SK-N-SH treated with all-trans-retinoic acid at 6 μM for 48 hours (cell line): ENCODE data around the gene ARL15.

Experiments
- ATAC-seq: fragments of 200-7000 bp; cut with Tn5 transposase; 3 replicates; pipeline ENCODE4 v1.9.1; 2020; ENCODE audit warnings: mild to moderate bottlenecking, moderate library complexity
- BACH2 ChIP-seq: fragments of 250-450 bp; sonication (Bioruptor Pico); IDR thresholded peaks from 2 replicates; pipeline ENCODE4 v1.9.0; 2021; ENCODE audit warnings: mild to moderate bottlenecking, borderline replicate concordance
- CSDC2 ChIP-seq: fragments of 250-450 bp; sonication (Bioruptor Pico); IDR thresholded peaks from 2 replicates; pipeline ENCODE4 v1.5.0; 2020; ENCODE audit warnings: mild to moderate bottlenecking, moderate library complexity
- CSRNP3 ChIP-seq: fragments of 250-450 bp; sonication (Bioruptor Pico); IDR thresholded peaks from 2 replicates; pipeline ENCODE4 v1.5.1; 2021; ENCODE audit warnings: mild to moderate bottlenecking, moderate library complexity
- ESRRG ChIP-seq: fragments of 250-450 bp; sonication (Bioruptor Pico); IDR thresholded peaks from 2 replicates; pipeline ENCODE4 v1.6.1; 2021; ENCODE audit warnings: mild to moderate bottlenecking
- GLIS3 ChIP-seq: fragments of 250-450 bp; sonication (Bioruptor Pico); IDR thresholded peaks from 2 replicates; pipeline ENCODE4 v1.5.0; 2020; ENCODE audit warnings: mild to moderate bottlenecking, moderate library complexity
- ISL1 ChIP-seq: fragments of 250-450 bp; sonication (Bioruptor Pico); IDR thresholded peaks from 2 replicates; pipeline ENCODE4 v2.1.2; 2022; ENCODE audit warnings: mild to moderate bottlenecking, moderate library complexity
- OSR1 ChIP-seq: fragments of 250-450 bp; sonication (Bioruptor Pico); IDR thresholded peaks from 2 replicates; pipeline ENCODE4 v1.8.0; 2022; ENCODE audit warnings: moderate library complexity, mild to moderate bottlenecking, inconsistent platforms
- PPARA ChIP-seq: fragments of 250-450 bp; sonication (Bioruptor Pico); IDR thresholded peaks from 2 replicates; pipeline ENCODE4 v1.5.0; 2020; ENCODE audit warnings: mild to moderate bottlenecking, borderline replicate concordance
- RARB ChIP-seq: fragments of 250-450 bp; sonication (Bioruptor Pico); IDR thresholded peaks from 2 replicates; pipeline ENCODE4 v1.8.0; 2021; ENCODE audit warnings: mild to moderate bottlenecking, moderate library complexity
- TOX ChIP-seq: fragments of 250-450 bp; sonication (Bioruptor Pico); IDR thresholded peaks from 2 replicates; pipeline ENCODE4 v1.8.0; 2021; ENCODE audit warnings: mild to moderate bottlenecking, moderate library complexity, borderline replicate concordance
- ZC3H10 ChIP-seq: fragments of 250-450 bp; sonication (Bioruptor Pico); IDR thresholded peaks from 2 replicates; pipeline ENCODE4 v1.5.1; 2021; ENCODE audit warnings: mild to moderate bottlenecking, moderate library complexity
- ZFP30 ChIP-seq: fragments of 450-650 bp; formaldehyde crosslinking; IDR thresholded peaks from 2 replicates; pipeline ENCODE4 v1.5.0; 2022; ENCODE audit warnings: mild to moderate bottlenecking, moderate library complexity
- ZNF70 ChIP-seq: fragments of 450-650 bp; formaldehyde crosslinking; IDR thresholded peaks from 2 replicates; pipeline ENCODE4 v1.5.0; 2020; ENCODE audit warnings: mild to moderate bottlenecking, moderate library complexity
- ZNF8 ChIP-seq: fragments of 450-650 bp; formaldehyde crosslinking; IDR thresholded peaks from 2 replicates; pipeline ENCODE4 v1.5.0; 2020; ENCODE audit warnings: mild to moderate bottlenecking, moderate library complexity
- TF ChIP-seq, protein P1 (sequence below): fragments of 250-450 bp; sonication (Bioruptor Pico); IDR thresholded peaks from 2 replicates; pipeline ENCODE4 v1.8.0; 2021; ENCODE audit warnings: low read depth, mild to moderate bottlenecking, moderate library complexity, borderline replicate concordance
- TF ChIP-seq, protein P2 (sequence below): fragments of 250-450 bp; sonication (Bioruptor Pico); IDR thresholded peaks from 2 replicates; pipeline ENCODE4 v1.5.0; 2020; ENCODE audit warnings: mild to moderate bottlenecking, moderate library complexity

The ARL15 gene

GRCh38 chr5:54326662-54327270 is 16.4 kb upstream of the ARL15 start:
- TF ChIP-seq ZNF8 (CRISPR knock-in tag): no peak
- TF ChIP-seq RARB (CRISPR knock-in tag): no peak
- TF ChIP-seq GLIS3 (CRISPR knock-in tag): no peak
- TF ChIP-seq TOX (CRISPR knock-in tag): no peak
- TF ChIP-seq, protein P1, sequence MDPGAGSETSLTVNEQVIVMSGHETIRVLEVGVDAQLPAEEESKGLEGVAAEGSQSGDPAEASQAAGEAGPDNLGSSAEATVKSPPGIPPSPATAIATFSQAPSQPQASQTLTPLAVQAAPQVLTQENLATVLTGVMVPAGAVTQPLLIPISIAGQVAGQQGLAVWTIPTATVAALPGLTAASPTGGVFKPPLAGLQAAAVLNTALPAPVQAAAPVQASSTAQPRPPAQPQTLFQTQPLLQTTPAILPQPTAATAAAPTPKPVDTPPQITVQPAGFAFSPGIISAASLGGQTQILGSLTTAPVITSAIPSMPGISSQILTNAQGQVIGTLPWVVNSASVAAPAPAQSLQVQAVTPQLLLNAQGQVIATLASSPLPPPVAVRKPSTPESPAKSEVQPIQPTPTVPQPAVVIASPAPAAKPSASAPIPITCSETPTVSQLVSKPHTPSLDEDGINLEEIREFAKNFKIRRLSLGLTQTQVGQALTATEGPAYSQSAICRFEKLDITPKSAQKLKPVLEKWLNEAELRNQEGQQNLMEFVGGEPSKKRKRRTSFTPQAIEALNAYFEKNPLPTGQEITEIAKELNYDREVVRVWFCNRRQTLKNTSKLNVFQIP (CRISPR knock-in tag): no peak
- no peak for TF ChIP-seq ZNF70 (CRISPR knock-in tag)
- no peak for ATAC-seq

DNA sequence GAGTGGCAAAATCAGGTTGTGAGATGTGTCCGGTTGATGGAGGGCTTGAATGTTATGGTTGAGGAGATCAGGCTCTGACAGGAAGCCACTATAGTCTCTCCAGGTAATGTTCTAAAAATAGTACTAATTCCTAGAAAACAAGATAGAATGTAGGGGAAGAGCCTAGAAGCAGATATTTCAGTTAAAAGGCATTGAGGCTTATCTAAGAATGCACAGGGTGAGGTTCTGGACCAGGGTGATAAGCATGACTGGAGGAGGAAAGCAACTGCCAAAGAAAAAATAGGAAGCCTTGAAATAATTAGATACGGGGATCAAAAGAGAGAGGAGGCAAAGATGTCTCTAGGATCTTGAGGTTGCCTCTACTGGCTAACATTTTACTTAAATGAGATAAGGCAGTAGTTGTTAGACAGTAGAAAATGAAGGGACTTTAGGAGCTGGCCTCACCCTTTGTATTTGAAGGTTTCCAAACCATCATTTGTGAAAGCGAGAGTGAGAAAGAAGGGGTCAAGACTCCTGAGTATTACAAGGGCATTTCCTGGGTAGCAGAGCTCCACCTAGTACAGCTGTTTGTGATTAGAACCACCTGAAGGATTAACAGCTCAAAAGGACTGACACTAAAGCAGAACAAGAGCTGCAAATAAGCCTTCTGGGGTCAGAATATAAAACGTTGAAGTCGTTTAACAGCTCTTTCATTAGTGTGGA is 15.4 kb upstream of the ARL15 start:
- ATAC-seq: no peak
- TF ChIP-seq ZNF70 (CRISPR knock-in tag) (no peak), CSRNP3 (CRISPR knock-in tag) (no peak), TOX (CRISPR knock-in tag) (no peak)

DNA sequence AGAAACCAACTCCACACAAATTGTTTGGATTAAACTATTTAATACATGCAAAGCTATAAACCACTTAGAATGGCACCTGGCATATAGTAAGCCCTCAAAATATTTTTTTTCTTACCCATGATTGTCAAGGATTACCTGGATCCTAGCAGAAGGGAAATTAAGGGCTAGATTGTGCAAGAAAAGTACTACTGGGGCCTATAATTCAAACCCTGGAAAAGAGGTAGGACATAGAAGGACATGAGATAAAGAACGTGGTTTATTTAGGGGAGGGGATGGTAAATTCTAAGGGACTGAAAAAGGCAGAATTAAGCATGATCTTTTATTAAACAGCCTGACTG is 14.9 kb upstream of the ARL15 start:
- ATAC-seq: no peak
- TF ChIP-seq BACH2 (CRISPR knock-in tag): no peak
- TF ChIP-seq, protein P2, sequence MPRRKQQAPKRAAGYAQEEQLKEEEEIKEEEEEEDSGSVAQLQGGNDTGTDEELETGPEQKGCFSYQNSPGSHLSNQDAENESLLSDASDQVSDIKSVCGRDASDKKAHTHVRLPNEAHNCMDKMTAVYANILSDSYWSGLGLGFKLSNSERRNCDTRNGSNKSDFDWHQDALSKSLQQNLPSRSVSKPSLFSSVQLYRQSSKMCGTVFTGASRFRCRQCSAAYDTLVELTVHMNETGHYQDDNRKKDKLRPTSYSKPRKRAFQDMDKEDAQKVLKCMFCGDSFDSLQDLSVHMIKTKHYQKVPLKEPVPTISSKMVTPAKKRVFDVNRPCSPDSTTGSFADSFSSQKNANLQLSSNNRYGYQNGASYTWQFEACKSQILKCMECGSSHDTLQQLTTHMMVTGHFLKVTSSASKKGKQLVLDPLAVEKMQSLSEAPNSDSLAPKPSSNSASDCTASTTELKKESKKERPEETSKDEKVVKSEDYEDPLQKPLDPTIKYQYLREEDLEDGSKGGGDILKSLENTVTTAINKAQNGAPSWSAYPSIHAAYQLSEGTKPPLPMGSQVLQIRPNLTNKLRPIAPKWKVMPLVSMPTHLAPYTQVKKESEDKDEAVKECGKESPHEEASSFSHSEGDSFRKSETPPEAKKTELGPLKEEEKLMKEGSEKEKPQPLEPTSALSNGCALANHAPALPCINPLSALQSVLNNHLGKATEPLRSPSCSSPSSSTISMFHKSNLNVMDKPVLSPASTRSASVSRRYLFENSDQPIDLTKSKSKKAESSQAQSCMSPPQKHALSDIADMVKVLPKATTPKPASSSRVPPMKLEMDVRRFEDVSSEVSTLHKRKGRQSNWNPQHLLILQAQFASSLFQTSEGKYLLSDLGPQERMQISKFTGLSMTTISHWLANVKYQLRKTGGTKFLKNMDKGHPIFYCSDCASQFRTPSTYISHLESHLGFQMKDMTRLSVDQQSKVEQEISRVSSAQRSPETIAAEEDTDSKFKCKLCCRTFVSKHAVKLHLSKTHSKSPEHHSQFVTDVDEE (CRISPR knock-in tag): no peak

GRCh38 chr5:54324651-54325271 is 14.4 kb upstream of the ARL15 start:
- no peak for TF ChIP-seq ISL1 (CRISPR knock-in tag)
- no peak for TF ChIP-seq ZFP30
- no peak for TF ChIP-seq TOX (CRISPR knock-in tag)
- no peak for TF ChIP-seq PPARA (CRISPR knock-in tag)
- TF ChIP-seq, protein P1 (CRISPR knock-in tag): no peak
- TF ChIP-seq ESRRG (CRISPR knock-in tag): no peak
- no peak for ATAC-seq

DNA sequence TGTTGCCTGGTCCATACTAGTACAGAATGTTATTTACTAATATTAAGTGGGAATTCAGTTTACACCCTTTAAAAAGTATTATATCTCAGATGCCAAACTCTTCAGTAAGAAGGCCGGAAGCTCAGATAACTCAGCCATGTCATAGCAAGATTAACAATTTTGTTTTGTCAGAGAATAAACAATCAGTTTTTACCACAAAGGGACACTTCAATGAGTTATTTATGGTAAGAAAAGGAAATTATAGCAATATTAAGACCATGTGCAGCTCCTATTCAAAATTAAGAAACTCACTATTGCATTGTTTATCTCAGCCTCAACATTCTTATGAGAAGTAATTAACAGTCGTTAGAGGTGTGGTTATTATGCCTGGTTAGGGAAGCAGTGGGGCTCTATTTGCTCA is 13.1 kb upstream of the ARL15 start:
- no peak for ATAC-seq
- TF ChIP-seq ZC3H10 (CRISPR knock-in tag) (no peak), PPARA (CRISPR knock-in tag) (no peak), RARB (CRISPR knock-in tag) (no peak), ZNF8 (CRISPR knock-in tag) (no peak), CSRNP3 (CRISPR knock-in tag) (no peak), ISL1 (CRISPR knock-in tag) (no peak), CSDC2 (CRISPR knock-in tag) (no peak), OSR1 (CRISPR knock-in tag) (no peak), TOX (CRISPR knock-in tag) (no peak)
- TF ChIP-seq, protein P2 (CRISPR knock-in tag): no peak
- TF ChIP-seq, protein P1 (CRISPR knock-in tag): no peak
